Measurements from ENCODE around the gene CEACAM8. TPM values are rescaled to one million over a fixed set of nuclear protein-coding genes. Genes with fewer than 3 reads are reported as not detected.

CEACAM8 gene
- total RNA-seq = not detected in 2 replicates

DNA sequence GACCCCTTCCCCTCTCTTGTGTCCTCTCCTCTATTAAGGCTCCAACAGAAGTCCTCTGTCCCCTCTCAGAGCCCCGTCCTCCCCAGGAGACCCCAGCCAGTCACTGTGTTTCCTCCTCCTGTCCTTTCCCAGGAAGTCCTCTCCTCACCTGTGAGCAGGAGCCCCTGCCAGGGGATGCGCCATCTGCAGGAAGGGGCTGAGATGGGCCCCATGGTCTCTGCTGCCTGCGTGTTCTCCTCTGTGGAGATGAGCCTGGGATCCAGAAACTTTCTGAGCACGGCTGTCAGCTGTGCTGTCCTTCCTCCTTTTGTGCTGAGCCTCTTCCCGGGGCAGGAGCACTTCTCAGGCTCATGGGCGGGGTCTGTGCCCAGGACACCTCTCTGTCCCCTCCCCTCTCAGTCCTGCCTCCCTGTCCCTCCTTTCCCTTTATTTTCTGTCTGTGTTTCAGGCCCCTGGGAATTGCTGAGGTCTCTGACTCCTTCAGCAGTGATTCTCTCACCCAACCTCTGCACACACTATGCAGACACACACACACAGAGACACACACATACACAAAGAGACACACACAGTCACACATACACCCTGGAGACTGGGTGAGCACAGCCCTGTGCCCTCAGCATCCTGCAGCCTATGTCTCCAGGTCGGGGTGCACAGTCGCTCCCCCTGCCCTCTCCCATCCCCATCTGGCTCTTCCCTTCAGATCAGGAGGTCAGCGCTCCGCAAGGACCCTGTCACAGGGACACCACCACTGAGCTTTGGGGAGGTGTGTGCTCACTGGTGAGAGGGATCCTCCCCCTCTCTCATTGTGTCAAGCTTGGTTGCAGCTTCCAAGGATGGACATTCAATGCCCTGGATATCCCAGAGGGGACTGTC is at the start of gene CEACAM8:
Gene CEACAM8, minus strand, starts transcription at position 308 of the 873 bp plus-strand sequence. Its CDS starts 96 bp downstream, at position 212.

Other genes with a start within 250 kb of the CEACAM8 start
- 1.00 TPM in 1 of 2 replicates, not detected in the other for gene CNFN, start 204.6 kb downstream of the CEACAM8 start, total RNA-seq
- 16.7 and 25.6 TPM in 2 replicates for gene LIPE, start 167.5 kb downstream of the CEACAM8 start, total RNA-seq
- not detected in 2 replicates for gene CXCL17, start 152.0 kb downstream of the CEACAM8 start, total RNA-seq
- gene CEACAM1, start 66.4 kb downstream of the CEACAM8 start, total RNA-seq = 13.3 and 15.4 TPM in 2 replicates
- 0.79 and 0.87 TPM in 2 replicates for gene PSG3, start 145.6 kb upstream of the CEACAM8 start, total RNA-seq
- gene PSG8, start 170.8 kb upstream of the CEACAM8 start, total RNA-seq = 0.07 and 0.10 TPM in 2 replicates

Data from mammary microvascular endothelial cell (primary cell).